MM.1S (cell line): ENCODE measurements around the gene PEA15.

Source experiments
- DNase-seq: peaks from one replicate; pipeline ENCODE4 v3.0.0-alpha.2; 2015
- H2AFZ ChIP-seq: fragments of 300-600 bp; sonication (generic); 2 replicates; pipeline ENCODE4 v1.6.0; 2016; ENCODE audit warnings: antibody characterized with exemption, low read length
- H3F3A ChIP-seq: fragments of 300-600 bp; sonication (generic); 2 replicates; pipeline ENCODE4 v1.6.1; 2016; ENCODE audit warnings: mild to moderate bottlenecking, antibody characterized with exemption, low read length, moderate library complexity, mixed read lengths; ENCODE audit not compliant: insufficient read depth
- H3K27ac ChIP-seq: fragments of 300-600 bp; sonication (generic); 2 replicates; pipeline ENCODE4 v1.5.1; 2016; ENCODE audit warnings: mild to moderate bottlenecking, low read length
- H3K27me3 ChIP-seq: fragments of 300-600 bp; sonication (generic); replicated peaks from 2 replicates; pipeline ENCODE4 v1.6.0; 2016; ENCODE audit warnings: low read length; ENCODE audit not compliant: insufficient read depth
- H3K36me3 ChIP-seq: fragments of 300-600 bp; sonication (generic); replicated peaks from 2 replicates; pipeline ENCODE4 v1.6.1; 2016; ENCODE audit warnings: mild to moderate bottlenecking, low read length, mixed read lengths; ENCODE audit not compliant: insufficient read depth
- H3K4me1 ChIP-seq: fragments of 300-600 bp; sonication (generic); 2 replicates; pipeline ENCODE4 v1.6.1; 2016; ENCODE audit warnings: low read length, mixed read lengths
- H3K4me2 ChIP-seq: fragments of 300-600 bp; sonication (generic); 2 replicates; pipeline ENCODE4 v1.6.0; 2016; ENCODE audit warnings: low read depth, low read length
- H3K4me3 ChIP-seq: fragments of 300-600 bp; sonication (generic); 2 replicates; pipeline ENCODE4 v1.5.1; 2016; ENCODE audit warnings: low read length, mixed read lengths
- H3K79me2 ChIP-seq: fragments of 300-600 bp; sonication (generic); 2 replicates; pipeline ENCODE4 v1.6.1; 2016; ENCODE audit warnings: mixed run types, low read length, mixed read lengths
- H3K9ac ChIP-seq: fragments of 300-600 bp; sonication (generic); 2 replicates; pipeline ENCODE4 v1.6.1; 2016; ENCODE audit warnings: low read length, mixed read lengths
- H3K9me2 ChIP-seq: fragments of 300-600 bp; sonication (generic); replicated peaks from 2 replicates; pipeline ENCODE4 v1.6.1; 2016; ENCODE audit warnings: mild to moderate bottlenecking, low read length, mixed read lengths; ENCODE audit not compliant: insufficient read depth
- H3K9me3 ChIP-seq: fragments of 300-600 bp; sonication (generic); replicated peaks from 2 replicates; pipeline ENCODE4 v1.6.1; 2016; ENCODE audit warnings: mild to moderate bottlenecking, low read length, mixed read lengths; ENCODE audit not compliant: insufficient read depth
- H4K20me1 ChIP-seq: fragments of 300-600 bp; sonication (generic); 2 replicates; pipeline ENCODE4 v1.6.1; 2016; ENCODE audit warnings: mild to moderate bottlenecking, low read length, moderate library complexity, mixed read lengths; ENCODE audit not compliant: insufficient read depth
- CTCF ChIP-seq: fragments of 300-600 bp; sonication (generic); IDR thresholded peaks from 2 replicates; pipeline ENCODE4 v1.5.1; 2016; ENCODE audit warnings: antibody characterized with exemption, low read length, mixed read lengths
- EZH2 ChIP-seq: fragments of 300-600 bp; sonication (generic); optimal IDR thresholded peaks from 2 replicates; pipeline ENCODE3; 2017; ENCODE audit warnings: low read depth, mild to moderate bottlenecking, antibody characterized with exemption, low read length, mixed read lengths
- EZH2phosphoT487 ChIP-seq: fragments of 300-600 bp; sonication (generic); IDR thresholded peaks from 2 replicates; pipeline ENCODE4 v1.6.1; 2018; ENCODE audit warnings: antibody characterized with exemption, low read length

Gene PEA15

GRCh38 chr1:160187407-160187806, 17.8 kb upstream of the PEA15 start:
- DNase-seq: no peak

GRCh38 chr1:160188341-160188740, 16.8 kb upstream of the PEA15 start:
- no peak overlapping the region for H3K9ac ChIP-seq
- H3K27ac ChIP-seq: no peak overlapping the region
- no peak for DNase-seq
- H3K9me2 ChIP-seq: no peaks in the 10 kb centered on the region
- no peak overlapping the region for H3K4me3 ChIP-seq
- H3K79me2 ChIP-seq: no peaks in the 10 kb centered on the region
- no peaks in the 10 kb centered on the region for H3K36me3 ChIP-seq
- no peaks in the 10 kb centered on the region for H4K20me1 ChIP-seq
- H2AFZ ChIP-seq: no peak overlapping the region
- no peaks in the 10 kb centered on the region for H3K27me3 ChIP-seq
- no peak overlapping the region for H3K4me2 ChIP-seq
- H3K4me1 ChIP-seq: no peaks in the 10 kb centered on the region
- TF ChIP-seq CTCF: no peak
- no peaks in the 10 kb centered on the region for H3F3A ChIP-seq
- no peaks in the 10 kb centered on the region for H3K9me3 ChIP-seq

More at GRCh38 chr1:160187407-160187806, 17.8 kb upstream of the PEA15 start:
- Histone ChIP-seq H3K9ac (no peak overlapping the region), H3K4me3 (no peak overlapping the region), H3K79me2 (no peaks in the 10 kb centered on the region), H3K9me3 (no peaks in the 10 kb centered on the region), H4K20me1 (no peaks in the 10 kb centered on the region), H3K4me2 (no peak overlapping the region), H3K27me3 (no peaks in the 10 kb centered on the region), H3K36me3 (no peaks in the 10 kb centered on the region), H3K4me1 (no peaks in the 10 kb centered on the region), H3K9me2 (no peaks in the 10 kb centered on the region), H2AFZ (no peak overlapping the region), H3F3A (no peaks in the 10 kb centered on the region), H3K27ac (no peak overlapping the region)
- TF ChIP-seq CTCF (no peak), EZH2phosphoT487 (no peak), EZH2 (no peak)

- Histone ChIP-seq H3K79me2 (no peaks in the 10 kb centered on the region), H3K4me2 (no peak within 1 kb of the TSS), H3K9me2 (no peaks in the 10 kb centered on the region), H3K36me3 (no peaks in the 10 kb centered on the region), H3K27ac (no peak within 1 kb of the TSS), H2AFZ (no peak within 1 kb of the TSS), H3K9ac (no peak within 1 kb of the TSS), H3K4me1 (no peaks in the 10 kb centered on the region), H3F3A (no peaks in the 10 kb centered on the region), H3K4me3 (no peak within 1 kb of the TSS), H3K9me3 (no peaks in the 10 kb centered on the region), H3K27me3 (no peaks in the 10 kb centered on the region), H4K20me1 (no peaks in the 10 kb centered on the region)
- TF ChIP-seq EZH2phosphoT487 (no peak), CTCF (no peak)
- no peak for DNase-seq
Observed at GRCh38 chr1:160189649-160190625, 15.2 kb upstream of the PEA15 start, which contains the start of gene CASQ1. Gene CASQ1, plus strand, starts transcription at chr1:160190575. Its CDS starts 177 bp downstream, at chr1:160190752.
